Mucosa of rectum (tissue), 2 donors: ENCODE results near the gene KANSL1L.

ENCODE experiments used
- H3K27ac ChIP-seq, 2 donors: one replicate each; pipeline ENCODE4 v1.7.0; 2013; ENCODE audit warnings: inconsistent platforms in 2 of 2, low read depth in 2 of 2, low read length in 2 of 2
- H3K27me3 ChIP-seq, 2 donors: one replicate each; pipeline ENCODE4 v1.7.0; 2013; ENCODE audit warnings: low read length in 2 of 2; ENCODE audit not compliant: control insufficient read depth in 2 of 2, insufficient read depth in 2 of 2
- H3K36me3 ChIP-seq, 2 donors: one replicate each; pipeline ENCODE4 v1.7.0; 2013; ENCODE audit warnings: low read length in 2 of 2; ENCODE audit not compliant: control insufficient read depth in 2 of 2, insufficient read depth in 2 of 2
- H3K4me1 ChIP-seq, 2 donors: one replicate each; pipeline ENCODE4 v1.7.0; 2013; ENCODE audit warnings: low read length in 2 of 2, mild to moderate bottlenecking in 1 of 2; ENCODE audit not compliant: control insufficient read depth in 2 of 2, insufficient read depth in 2 of 2
- H3K4me3 ChIP-seq, 2 donors: one replicate each; pipeline ENCODE4 v1.7.0; 2013; ENCODE audit warnings: low read length in 2 of 2
- H3K9ac ChIP-seq, 2 donors: one replicate each; pipeline ENCODE4 v1.7.0; 2013; ENCODE audit warnings: low read length in 2 of 2, low read depth in 1 of 2, mild to moderate bottlenecking in 1 of 2
- H3K9me3 ChIP-seq, 2 donors: one replicate each; pipeline ENCODE4 v1.7.0; 2013; ENCODE audit warnings: low read length in 2 of 2; ENCODE audit not compliant: control insufficient read depth in 2 of 2
- donor health status: healthy.
- donor health status: Normal muscosa, but diverticular disease.

KANSL1L gene

DNA sequence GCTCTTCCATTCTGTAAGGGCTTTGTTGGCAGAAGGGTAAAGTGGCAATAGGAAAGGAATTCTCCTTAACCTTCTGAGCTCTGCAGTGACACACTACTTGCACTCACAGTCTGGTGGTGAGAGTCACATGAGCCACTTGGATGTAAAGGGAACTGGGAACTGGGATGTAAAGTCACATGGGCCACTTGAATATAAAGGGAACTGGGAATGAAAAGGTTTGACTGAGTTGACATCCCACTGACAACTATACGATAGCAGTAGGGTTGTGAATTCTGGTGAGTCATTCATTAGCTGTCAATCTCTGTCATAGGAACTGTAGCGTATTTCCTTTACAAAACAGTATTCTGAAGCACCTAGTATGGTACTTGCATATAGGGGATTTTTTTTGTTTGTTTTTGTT lies 163.3 kb downstream of the KANSL1L start:
- no peak overlapping the region for H3K4me3 ChIP-seq

DNA sequence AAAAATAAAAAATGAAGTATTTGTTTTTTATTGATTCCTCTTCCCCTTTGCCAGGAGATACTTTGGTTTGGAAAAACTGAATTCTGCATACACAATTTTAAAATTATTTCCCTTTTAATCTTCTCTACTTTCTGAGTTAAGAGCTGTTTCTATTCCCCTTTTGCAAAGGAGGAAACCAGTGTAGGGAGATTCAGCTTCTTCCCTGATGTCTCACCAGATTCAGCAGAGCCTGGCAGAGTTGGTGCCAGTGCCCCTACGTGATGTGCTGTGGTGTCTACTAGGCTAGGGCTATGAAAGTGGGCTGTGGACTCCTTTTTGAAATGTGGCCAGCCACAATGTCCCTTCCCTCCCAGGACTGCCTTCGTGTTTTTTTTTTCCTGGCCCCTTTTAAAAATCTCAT lies 166.3 kb downstream of the KANSL1L start:
- Histone ChIP-seq H3K9ac (no peak overlapping the region), H3K27ac (no peak overlapping the region), H3K4me3 (no peak overlapping the region), H3K9me3 (no peaks in the 10 kb centered on the region), H3K4me1 (peaks cover 15 to 19% of the 10 kb centered on the region in 2 donors), H3K27me3 (no peaks in the 10 kb centered on the region), H3K36me3 (no peaks in the 10 kb centered on the region)

More for the DNA sequence above, 163.3 kb downstream of the KANSL1L start:
- Histone ChIP-seq H3K9me3 (no peaks in the 10 kb centered on the region), H3K4me1 (peaks cover 15 to 17% of the 10 kb centered on the region in 2 donors), H3K36me3 (peaks cover 4 to 10% of the 10 kb centered on the region in 2 donors), H3K27ac (no peak overlapping the region), H3K9ac (no peak overlapping the region), H3K27me3 (no peaks in the 10 kb centered on the region)

DNA sequence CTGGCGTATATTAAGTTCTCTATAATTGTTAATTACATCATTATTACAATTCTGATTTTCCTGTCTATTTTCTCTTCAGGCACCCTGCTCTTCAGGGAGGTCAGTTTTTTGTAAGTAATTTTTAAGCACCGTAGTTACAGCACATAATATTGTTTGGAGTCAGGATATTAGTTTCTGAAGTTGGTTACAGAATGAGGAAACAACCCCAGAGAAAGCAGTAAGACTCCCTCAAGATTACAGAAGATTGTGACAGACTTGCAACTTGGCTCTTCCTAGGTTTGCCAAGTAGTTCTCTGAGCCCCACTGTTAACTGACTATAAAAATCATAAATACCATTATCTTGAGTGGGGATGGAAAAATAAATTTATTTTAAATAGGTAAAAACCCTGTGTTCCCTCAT lies 167.8 kb downstream of the KANSL1L start:
- peaks cover 15 to 17% of the 10 kb centered on the region in 2 donors for H3K4me1 ChIP-seq
- H3K27ac ChIP-seq: peak overlapping the region in 1 of 2 donors; percentile 90
- H3K9me3 ChIP-seq: no peaks in the 10 kb centered on the region
- H3K27me3 ChIP-seq: no peaks in the 10 kb centered on the region
- no peaks in the 10 kb centered on the region for H3K36me3 ChIP-seq
- peak overlapping the region; percentile 68 to 87 for H3K9ac ChIP-seq
- peak overlapping the region; percentile 98 to 99 for H3K4me3 ChIP-seq

DNA sequence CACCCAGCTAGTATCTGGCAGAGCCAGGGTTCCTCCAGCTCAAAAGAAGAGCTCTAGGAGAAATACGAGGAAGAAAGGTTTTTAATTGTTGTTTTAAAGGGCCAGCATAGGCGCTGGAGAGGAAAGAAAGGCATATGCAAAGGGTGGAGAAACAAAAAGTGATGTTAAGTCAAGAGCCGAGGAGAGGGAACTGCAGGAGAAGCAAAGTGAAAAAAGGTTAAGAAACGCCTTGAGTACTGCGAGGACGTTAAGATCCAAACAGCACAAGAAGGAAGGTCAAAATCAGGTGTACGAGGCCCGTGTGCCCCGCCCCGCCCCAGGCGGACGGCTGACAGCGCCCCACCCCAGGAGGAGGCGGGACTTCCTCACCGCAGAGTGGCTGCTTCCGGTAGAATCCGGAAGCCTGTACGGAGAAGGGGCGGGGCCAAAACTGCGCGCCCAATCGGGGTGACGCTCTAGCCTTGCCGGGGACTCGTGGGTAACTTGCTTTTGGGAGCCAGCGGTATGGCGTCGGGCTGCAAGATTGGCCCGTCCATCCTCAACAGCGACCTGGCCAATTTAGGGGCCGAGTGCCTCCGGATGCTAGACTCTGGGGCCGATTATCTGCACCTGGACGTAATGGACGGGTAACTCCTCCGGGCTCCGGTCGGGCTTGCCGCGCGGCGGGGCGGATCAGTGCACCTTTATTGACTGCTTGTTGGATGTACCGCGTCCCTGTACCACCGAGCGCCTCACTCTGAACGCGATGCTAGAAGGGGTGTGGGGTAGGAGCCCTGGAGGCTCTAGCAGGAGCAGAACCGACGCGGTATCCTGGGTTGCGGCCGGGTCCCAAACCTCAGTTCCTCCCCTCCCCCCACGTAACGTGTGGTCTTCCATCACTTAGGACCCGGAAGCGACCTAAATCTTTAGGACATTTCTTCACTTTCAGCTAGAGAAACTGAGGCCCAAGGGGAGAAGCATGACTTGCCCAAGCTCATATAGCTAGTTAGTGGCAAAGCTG lies 168.8 kb downstream of the KANSL1L start, which contains the start of gene RPE:
TSS of gene RPE (plus strand) at position 481 of the 1,000 bp plus-strand sequence. CDS start at position 505, 24 bp downstream.
- peaks cover 15 to 17% of the 10 kb centered on the region in 2 donors for H3K4me1 ChIP-seq
- H3K9ac ChIP-seq: peak within 1 kb of the TSS; percentile 68 to 87
- H3K36me3 ChIP-seq: no peaks in the 10 kb centered on the region
- H3K9me3 ChIP-seq: no peaks in the 10 kb centered on the region
- no peaks in the 10 kb centered on the region for H3K27me3 ChIP-seq
- H3K4me3 ChIP-seq: peak within 1 kb of the TSS; percentile 98 to 99
- H3K27ac ChIP-seq: peak within 1 kb of the TSS; percentile 82 to 90

DNA sequence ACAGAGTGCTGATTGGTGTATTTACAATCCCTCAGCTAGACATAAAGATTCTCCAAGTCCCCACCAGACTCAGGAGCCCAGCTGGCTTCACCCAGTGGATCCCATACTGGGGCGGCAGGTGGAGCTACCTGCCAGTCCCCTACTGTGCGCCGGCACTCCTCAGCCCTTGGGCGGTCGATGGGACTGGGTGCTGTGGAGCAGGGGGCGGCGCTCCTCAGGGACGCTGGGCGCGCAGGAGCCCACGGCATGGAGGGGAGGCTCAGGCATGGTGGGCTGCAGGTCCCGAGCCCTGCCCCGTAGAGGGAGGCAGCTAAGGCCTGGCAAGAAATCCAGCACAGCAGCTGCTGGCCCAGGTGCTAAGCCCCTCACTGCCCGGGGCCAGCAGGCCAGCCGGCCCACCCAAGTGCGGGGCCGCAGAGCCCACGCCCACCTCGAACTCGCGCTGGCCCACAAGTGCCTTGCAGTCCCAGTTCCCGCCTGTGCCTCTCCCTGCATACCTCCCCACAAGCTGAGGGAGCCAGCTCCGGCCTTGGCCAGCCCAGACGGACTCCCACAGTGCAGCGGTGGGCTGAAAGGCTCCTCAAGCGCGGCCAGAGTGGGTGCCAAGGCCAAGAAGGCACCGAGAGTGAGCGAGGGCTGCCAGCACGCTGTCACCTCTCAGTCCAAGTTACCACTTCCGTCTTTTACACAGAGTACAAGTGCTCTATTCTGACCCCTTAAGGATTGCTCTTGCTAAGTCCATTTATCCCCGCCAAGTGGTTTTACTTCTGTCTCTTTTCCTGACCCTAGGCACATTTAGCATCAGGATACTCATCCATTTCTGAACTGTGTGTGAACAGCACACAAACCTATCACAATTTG lies 170.5 kb downstream of the KANSL1L start:
- Histone ChIP-seq H3K27me3 (no peaks in the 10 kb centered on the region), H3K9me3 (no peaks in the 10 kb centered on the region), H3K36me3 (no peaks in the 10 kb centered on the region), H3K9ac (no peak overlapping the region), H3K4me3 (no peak overlapping the region), H3K4me1 (peaks cover 15 to 17% of the 10 kb centered on the region in 2 donors), H3K27ac (no peak overlapping the region)

DNA sequence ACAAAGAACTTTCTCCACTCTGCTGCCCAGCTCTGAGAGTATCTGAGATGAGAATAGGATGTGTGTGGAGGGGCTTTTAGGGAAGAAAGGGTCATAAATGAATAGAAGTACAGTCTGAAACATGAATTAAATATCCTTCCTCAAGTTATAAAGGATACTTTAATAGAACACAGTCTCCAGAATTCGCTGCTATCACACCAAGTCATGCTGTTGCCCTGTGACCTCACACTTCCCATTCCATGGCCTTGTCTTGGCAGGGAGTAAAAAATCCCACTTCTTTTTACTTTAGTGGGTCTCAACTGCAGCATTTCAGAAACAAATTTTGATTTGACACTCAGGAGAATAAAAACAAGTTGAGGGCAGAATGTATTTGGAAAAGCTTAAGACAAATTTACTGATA lies 172.6 kb downstream of the KANSL1L start:
- no peaks in the 10 kb centered on the region for H3K36me3 ChIP-seq
- peaks cover 7 to 12% of the 10 kb centered on the region in 2 donors for H3K4me1 ChIP-seq
- H3K9me3 ChIP-seq: no peaks in the 10 kb centered on the region
- H3K27me3 ChIP-seq: no peaks in the 10 kb centered on the region
- no peak overlapping the region for H3K9ac ChIP-seq
- no peak overlapping the region for H3K4me3 ChIP-seq
- H3K27ac ChIP-seq: no peak overlapping the region

DNA sequence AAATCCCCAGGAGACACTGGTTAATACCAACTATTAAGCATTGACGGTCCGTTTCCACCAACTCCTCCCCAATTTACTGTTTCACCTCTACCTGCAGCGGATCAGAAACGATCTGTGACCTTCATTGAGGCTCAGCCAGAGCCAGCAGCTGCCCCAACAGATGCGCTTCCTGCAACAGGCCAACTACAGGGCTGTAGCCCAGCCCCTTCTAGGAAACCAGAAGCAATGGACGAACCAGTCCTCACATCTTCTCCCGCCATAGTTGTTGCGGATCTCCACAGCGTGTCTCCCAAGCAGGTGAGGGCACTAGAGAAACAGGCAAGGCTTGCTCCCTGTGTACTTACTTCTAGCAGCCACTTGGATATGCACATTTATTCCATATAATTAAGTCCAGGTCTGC lies 177.2 kb downstream of the KANSL1L start:
- no peaks in the 10 kb centered on the region for H3K36me3 ChIP-seq
- H3K9ac ChIP-seq: no peak overlapping the region
- no peak overlapping the region for H3K4me3 ChIP-seq
- no peaks in the 10 kb centered on the region for H3K4me1 ChIP-seq
- no peaks in the 10 kb centered on the region for H3K27me3 ChIP-seq
- no peak overlapping the region for H3K27ac ChIP-seq
- no peaks in the 10 kb centered on the region for H3K9me3 ChIP-seq

DNA sequence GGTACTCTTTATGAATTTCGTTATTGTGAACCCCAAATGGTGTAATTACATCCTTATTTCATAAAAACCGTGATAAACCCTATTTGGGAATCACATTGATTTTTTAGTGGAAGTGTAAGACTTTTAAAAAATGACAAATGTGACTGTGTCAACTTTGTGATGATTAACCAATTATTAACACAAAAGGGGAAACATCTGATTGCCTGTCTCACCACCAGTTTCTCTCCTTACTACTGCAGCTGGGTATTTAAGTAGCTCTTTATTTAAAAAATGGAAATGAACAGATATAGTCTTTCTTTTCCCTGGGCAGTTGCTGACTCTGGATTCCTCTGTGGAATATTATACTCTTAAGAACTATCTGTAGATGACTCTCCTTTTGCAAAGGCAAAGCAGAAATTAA lies 180.4 kb downstream of the KANSL1L start:
- no peak overlapping the region for H3K9ac ChIP-seq
- H3K9me3 ChIP-seq: no peaks in the 10 kb centered on the region
- H3K36me3 ChIP-seq: no peaks in the 10 kb centered on the region
- no peak overlapping the region for H3K4me3 ChIP-seq
- no peaks in the 10 kb centered on the region for H3K4me1 ChIP-seq
- H3K27ac ChIP-seq: no peak overlapping the region
- no peaks in the 10 kb centered on the region for H3K27me3 ChIP-seq

DNA sequence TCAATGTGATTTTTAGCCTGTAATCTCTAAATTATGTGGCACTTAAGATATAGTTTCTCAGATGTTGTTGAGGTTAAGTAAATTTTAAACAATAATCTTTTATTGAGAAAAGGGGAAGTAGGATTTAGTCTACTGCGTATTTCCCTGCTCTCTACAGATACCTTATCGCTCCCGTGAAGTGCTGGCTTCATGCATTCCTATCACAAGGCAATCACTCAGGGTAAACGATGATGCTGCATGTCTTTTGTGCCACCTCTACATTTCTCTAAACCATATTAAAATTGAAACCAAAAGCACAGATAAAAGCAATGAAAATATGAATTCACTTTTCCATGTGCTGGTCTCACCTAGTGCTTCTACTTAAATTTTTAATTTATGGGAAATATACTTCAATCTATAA lies 183.2 kb downstream of the KANSL1L start:
- Histone ChIP-seq H3K4me1 (no peaks in the 10 kb centered on the region), H3K4me3 (no peak overlapping the region), H3K9me3 (no peaks in the 10 kb centered on the region), H3K27ac (no peak overlapping the region), H3K27me3 (no peaks in the 10 kb centered on the region), H3K36me3 (no peaks in the 10 kb centered on the region), H3K9ac (no peak overlapping the region)

DNA sequence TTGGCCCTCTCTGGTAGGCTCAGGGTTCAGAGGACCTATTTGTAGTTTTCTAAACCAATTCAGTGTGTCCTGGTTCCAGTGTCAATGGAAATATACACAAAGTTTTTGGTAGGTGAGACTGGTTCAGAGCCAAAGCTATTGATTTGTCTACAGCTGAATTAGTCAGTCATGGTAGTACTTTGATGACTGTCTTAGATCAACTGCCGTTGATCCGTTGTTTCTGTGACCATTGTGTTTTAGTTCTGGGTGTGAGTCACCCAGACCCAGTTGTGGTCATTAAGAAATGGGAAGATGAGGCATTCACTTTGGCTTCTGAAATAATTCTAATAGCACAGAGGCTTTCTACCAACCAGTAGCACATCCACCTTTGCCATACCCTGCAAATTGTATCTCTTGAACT lies 184.8 kb downstream of the KANSL1L start:
- Histone ChIP-seq H3K27ac (no peak overlapping the region), H3K4me1 (no peaks in the 10 kb centered on the region), H3K27me3 (no peaks in the 10 kb centered on the region), H3K9me3 (no peaks in the 10 kb centered on the region), H3K9ac (no peak overlapping the region), H3K4me3 (no peak overlapping the region), H3K36me3 (no peaks in the 10 kb centered on the region)
